ENCODE data around the gene CARNS1. TPM values are rescaled to one million over a fixed set of nuclear protein-coding genes. Genes with fewer than 3 reads are reported as not detected.
"Not testable (repeated sequence)": the region's sequence is repeated elsewhere in the genome, so short reads cannot be mapped to it uniquely, and the experiment has no call there.

CARNS1 gene
- polyA plus RNA-seq, 12 donors = 23.9 to 76.7 (median 53.6) TPM; not detected in 1

- no peak for DNase-seq
These were observed 48.4 kb downstream of the CARNS1 start for GRCh38 chr11:67463680-67464410.

GRCh38 chr11:67464411-67465188, 49.1 kb downstream of the CARNS1 start:
- DNase-seq = peak; percentile 60

- DNase-seq = no peak
These were observed 49.7 kb downstream of the CARNS1 start for GRCh38 chr11:67465189-67465510.

- not testable (repeated sequence) for DNase-seq
These were observed 50.1 kb downstream of the CARNS1 start for GRCh38 chr11:67465530-67465929.

GRCh38 chr11:67466367-67466766, 50.9 kb downstream of the CARNS1 start:
- DNase-seq = no peak

GRCh38 chr11:67466962-67467771, 51.7 kb downstream of the CARNS1 start:
- DNase-seq = no peak

GRCh38 chr11:67468056-67468455, 52.6 kb downstream of the CARNS1 start:
- no peak for DNase-seq

- DNase-seq = no peak
These were observed 52.9 kb downstream of the CARNS1 start for GRCh38 chr11:67468456-67468758.

- DNase-seq = peak; percentile 91
These were observed 53.5 kb downstream of the CARNS1 start, which contains the start of gene TMEM134 for GRCh38 chr11:67468759-67469507. TMEM134 (minus strand) TSS chr11:67469251; CDS start chr11:67469192, 59 bp downstream.

GRCh38 chr11:67469508-67469811, 54.0 kb downstream of the CARNS1 start:
- no peak for DNase-seq

- no peak for DNase-seq
These were observed 55.0 kb downstream of the CARNS1 start for GRCh38 chr11:67470337-67471002.

GRCh38 chr11:67472882-67473281, 57.4 kb downstream of the CARNS1 start:
- DNase-seq = no peak

Other genes starting within 250 kb of the CARNS1 start
- 10 to 100 TPM in 11 of 12 donors, not detected in 1; 40.2 to 56.4 (median 48.0) TPM for gene GRK2, start 149.2 kb upstream of the CARNS1 start, polyA plus RNA-seq (ENCODE audit: insufficient read length in 12 of 12)
- gene ANKRD13D, start 126.4 kb upstream of the CARNS1 start, polyA plus RNA-seq (ENCODE audit: insufficient read length in 12 of 12) = 10 to 100 TPM in 11 of 12 donors, not detected in 1; 18.8 to 47.7 (median 24.5) TPM
- gene SSH3, start 112.1 kb upstream of the CARNS1 start, polyA plus RNA-seq (ENCODE audit: insufficient read length in 12 of 12) = 10 to 100 TPM in 11 of 12 donors, not detected in 1; 11.8 to 24.5 (median 15.3) TPM
- 10 to 100 TPM in 11 of 12 donors, not detected in 1; 19.0 to 36.9 (median 25.9) TPM for gene POLD4, start 62.1 kb upstream of the CARNS1 start, polyA plus RNA-seq (ENCODE audit: insufficient read length in 12 of 12)
- gene CLCF1, start 42.1 kb upstream of the CARNS1 start, polyA plus RNA-seq (ENCODE audit: insufficient read length in 12 of 12) = 1 to 10 TPM in 11 of 12 donors, not detected in 1; 2.2 to 8.6 (median 3.2) TPM
- 10 to 100 TPM in 3 of 12 donors, 1 to 10 TPM in 8, not detected in 1; 6.6 to 34.1 (median 8.0) TPM for gene RAD9A, start 23.7 kb upstream of the CARNS1 start, polyA plus RNA-seq (ENCODE audit: insufficient read length in 12 of 12)
- gene PPP1CA, start 13.8 kb upstream of the CARNS1 start, polyA plus RNA-seq (ENCODE audit: insufficient read length in 12 of 12) = 100 to 1,000 TPM in 8 of 12 donors, 10 to 100 TPM in 3, not detected in 1; 92.1 to 180 (median 109) TPM
- gene TBC1D10C, start 11.6 kb upstream of the CARNS1 start, polyA plus RNA-seq (ENCODE audit: insufficient read length in 12 of 12) = 1 to 10 TPM in 11 of 12 donors, not detected in 1; 2.1 to 9.2 (median 4.4) TPM
- 10 to 100 TPM in 11 of 12 donors, not detected in 1; 29.4 to 60.0 (median 32.1) TPM for gene RPS6KB2, start 12.8 kb downstream of the CARNS1 start, polyA plus RNA-seq (ENCODE audit: insufficient read length in 12 of 12)
- gene PTPRCAP, start 22.0 kb downstream of the CARNS1 start, polyA plus RNA-seq (ENCODE audit: insufficient read length in 12 of 12) = 1 to 10 TPM in 4 of 12 donors, under 1 TPM in 6, not detected in 2; 0.50 to 7.2 (median 0.84) TPM
- 10 to 100 TPM in 11 of 12 donors, not detected in 1; 20.0 to 56.3 (median 24.2) TPM for gene CORO1B, start 27.8 kb downstream of the CARNS1 start, polyA plus RNA-seq (ENCODE audit: insufficient read length in 12 of 12)
- not detected for gene GPR152, start 37.1 kb downstream of the CARNS1 start, polyA plus RNA-seq (ENCODE audit: insufficient read length in 12 of 12)
- gene CABP4, start 39.7 kb downstream of the CARNS1 start, polyA plus RNA-seq (ENCODE audit: insufficient read length in 12 of 12) = 1 to 10 TPM in 5 of 12 donors, under 1 TPM in 5, not detected in 2; 0.41 to 1.7 (median 1.0) TPM
- 10 to 100 TPM in 11 of 12 donors, not detected in 1; 35.2 to 73.5 (median 46.2) TPM for gene TMEM134, start 53.6 kb downstream of the CARNS1 start, polyA plus RNA-seq (ENCODE audit: insufficient read length in 12 of 12)
- 10 to 100 TPM in 11 of 12 donors, not detected in 1; 33.7 to 50.2 (median 41.7) TPM for gene AIP, start 67.3 kb downstream of the CARNS1 start, polyA plus RNA-seq (ENCODE audit: insufficient read length in 12 of 12)
- 10 to 100 TPM in 2 of 12 donors, 1 to 10 TPM in 9, not detected in 1; 4.7 to 52.6 (median 6.4) TPM for gene PITPNM1, start 89.7 kb downstream of the CARNS1 start, polyA plus RNA-seq (ENCODE audit: insufficient read length in 12 of 12)
- gene CDK2AP2, start 92.5 kb downstream of the CARNS1 start, polyA plus RNA-seq (ENCODE audit: insufficient read length in 12 of 12) = 10 to 100 TPM in 11 of 12 donors, not detected in 1; 12.7 to 27.8 (median 16.3) TPM
- gene CABP2, start 107.8 kb downstream of the CARNS1 start, polyA plus RNA-seq (ENCODE audit: insufficient read length in 12 of 12) = not detected
- gene GSTP1, start 168.1 kb downstream of the CARNS1 start, polyA plus RNA-seq (ENCODE audit: insufficient read length in 12 of 12) = 100 to 1,000 TPM in 11 of 12 donors, not detected in 1; 195 to 377 (median 251) TPM
- 100 to 1,000 TPM in 10 of 12 donors, 10 to 100 TPM in 1, not detected in 1; 99.7 to 247 (median 131) TPM for gene NDUFV1, start 191.3 kb downstream of the CARNS1 start, polyA plus RNA-seq (ENCODE audit: insufficient read length in 12 of 12)
- 1 to 10 TPM in 10 of 12 donors, not detected in 2; 1.9 to 4.0 (median 3.2) TPM for gene NUDT8, start 214.3 kb downstream of the CARNS1 start, polyA plus RNA-seq (ENCODE audit: insufficient read length in 12 of 12)
- not detected for gene TBX10, start 224.1 kb downstream of the CARNS1 start, polyA plus RNA-seq (ENCODE audit: insufficient read length in 12 of 12)
- gene ACY3, start 235.1 kb downstream of the CARNS1 start, polyA plus RNA-seq (ENCODE audit: insufficient read length in 12 of 12) = under 1 TPM in 10 of 12 donors, not detected in 2; 0.13 to 0.72 (median 0.21) TPM